HG03280 (cell line): Measurements from ENCODE around the gene TMEM120A.

ENCODE experiments used
- ATAC-seq: cut with Tn5 transposase; IDR thresholded peaks from one replicate; pipeline ENCODE4 v1.9.1; 2021; ENCODE audit warnings: mild to moderate bottlenecking, moderate library complexity; ENCODE audit not compliant: unreplicated experiment

TMEM120A gene

GRCh38 chr7:75960372-75960771, 34.0 kb downstream of the TMEM120A start:
- ATAC-seq, result no peak

- ATAC-seq, result no peak
These were observed 35.4 kb downstream of the TMEM120A start for GRCh38 chr7:75958802-75959543.

- ATAC-seq, result no peak
These were observed 37.2 kb downstream of the TMEM120A start for GRCh38 chr7:75957021-75957736.

- ATAC-seq, result no peak
These were observed 39.0 kb downstream of the TMEM120A start for GRCh38 chr7:75955331-75955955.

- ATAC-seq, result no peak
These were observed 40.5 kb downstream of the TMEM120A start for GRCh38 chr7:75953931-75954330.

- no peak for ATAC-seq
These were observed 41.0 kb downstream of the TMEM120A start for GRCh38 chr7:75953431-75953830.

- ATAC-seq, result no peak
These were observed 42.9 kb downstream of the TMEM120A start for GRCh38 chr7:75951506-75951905.

- no peak for ATAC-seq
These were observed 44.2 kb downstream of the TMEM120A start for GRCh38 chr7:75950111-75950681.

- no peak for ATAC-seq
These were observed 46.2 kb downstream of the TMEM120A start for GRCh38 chr7:75948179-75948578.

GRCh38 chr7:75946207-75946855, 48.1 kb downstream of the TMEM120A start:
- no peak for ATAC-seq

GRCh38 chr7:75945297-75946168, 48.9 kb downstream of the TMEM120A start:
- no peak for ATAC-seq

GRCh38 chr7:75944507-75944906, 49.9 kb downstream of the TMEM120A start:
- ATAC-seq, result no peak

- ATAC-seq, result no peak
These were observed 50.5 kb downstream of the TMEM120A start for GRCh38 chr7:75943864-75944263.

GRCh38 chr7:75938921-75939320, 55.5 kb downstream of the TMEM120A start:
- no peak for ATAC-seq

GRCh38 chr7:75937958-75938786, 56.2 kb downstream of the TMEM120A start:
- ATAC-seq, result no peak
